Esophagus squamous epithelium (tissue), 4 donors: ENCODE results near the gene SMAGP.

Experiments
- CTCF ChIP-seq, 6 experiments: fragments of 450-650 bp in 4 of 6; fragments of 200-600 bp in 2 of 6; sonication (generic) in 2 of 6; IDR thresholded peaks; one replicate each; pipeline ENCODE4 v1.5.1; 2016 to 2019; ENCODE audit warnings: antibody characterized with exemption in 6 of 6, mild to moderate bottlenecking in 4 of 6, moderate library complexity in 4 of 6
- POLR2A ChIP-seq, 4 donors: fragments of 450-650 bp; IDR thresholded peaks; one replicate each; pipeline ENCODE4 v1.6.1; 2017; ENCODE audit warnings: antibody characterized with exemption in 4 of 4, mild to moderate bottlenecking in 4 of 4, moderate library complexity in 3 of 4

GRCh38 chr12:51217133-51217967 is 52.9 kb downstream of the SMAGP start:
- peak in 2 of 6 experiments; percentile 19 for TF ChIP-seq CTCF (IDR thresholded peaks at IDR 0.05)
- peak in 1 of 4 donors; percentile 18 for TF ChIP-seq POLR2A (IDR thresholded peaks at IDR 0.05)
